Rectal smooth muscle tissue (tissue), 1 donor: ENCODE data around the gene FOXB1.

Experiments used
- H3K27ac ChIP-seq: one replicate; pipeline ENCODE4 v1.7.0; 2013; ENCODE audit warnings: low read depth, low read length, inconsistent platforms
- H3K27me3 ChIP-seq: one replicate; pipeline ENCODE4 v1.7.0; 2013; ENCODE audit warnings: low read length; ENCODE audit not compliant: control insufficient read depth, insufficient read depth
- H3K36me3 ChIP-seq: one replicate; pipeline ENCODE4 v1.7.0; 2013; ENCODE audit warnings: low read length; ENCODE audit not compliant: control insufficient read depth, insufficient read depth
- H3K4me1 ChIP-seq: one replicate; pipeline ENCODE4 v1.7.0; 2013; ENCODE audit warnings: low read length; ENCODE audit not compliant: control insufficient read depth, insufficient read depth
- H3K4me3 ChIP-seq: one replicate; pipeline ENCODE4 v1.7.0; 2013; ENCODE audit warnings: low read length
- H3K9ac ChIP-seq: one replicate; pipeline ENCODE4 v1.7.0; 2013; ENCODE audit warnings: low read length

FOXB1 gene

GRCh38 chr15:59993950-59994401, 10.1 kb upstream of the FOXB1 start:
- Histone ChIP-seq H3K9ac (no peak overlapping the region), H3K4me3 (no peak overlapping the region), H3K4me1 (no peaks in the 10 kb centered on the region), H3K36me3 (no peaks in the 10 kb centered on the region), H3K27me3 (peaks cover 39% of the 10 kb centered on the region), H3K27ac (no peak overlapping the region)

GRCh38 chr15:59994526-59994887, 9.6 kb upstream of the FOXB1 start:
- Histone ChIP-seq H3K27ac (no peak overlapping the region), H3K36me3 (no peaks in the 10 kb centered on the region), H3K4me1 (no peaks in the 10 kb centered on the region), H3K27me3 (peaks cover 44% of the 10 kb centered on the region), H3K4me3 (no peak overlapping the region), H3K9ac (no peak overlapping the region)

GRCh38 chr15:59994888-59995557, 9.1 kb upstream of the FOXB1 start:
- Histone ChIP-seq H3K9ac (no peak overlapping the region), H3K36me3 (no peaks in the 10 kb centered on the region), H3K4me3 (no peak overlapping the region), H3K27ac (no peak overlapping the region), H3K4me1 (no peaks in the 10 kb centered on the region), H3K27me3 (peaks cover 49% of the 10 kb centered on the region)

- Histone ChIP-seq H3K4me3 (no peak overlapping the region), H3K27me3 (peaks cover 54% of the 10 kb centered on the region), H3K4me1 (no peaks in the 10 kb centered on the region), H3K36me3 (no peaks in the 10 kb centered on the region), H3K9ac (no peak overlapping the region), H3K27ac (no peak overlapping the region)
These were observed 8.4 kb upstream of the FOXB1 start for GRCh38 chr15:59995568-59996297.

GRCh38 chr15:59996298-59997041, 7.6 kb upstream of the FOXB1 start:
- Histone ChIP-seq H3K27me3 (peaks cover 61% of the 10 kb centered on the region), H3K4me1 (no peaks in the 10 kb centered on the region), H3K36me3 (no peaks in the 10 kb centered on the region), H3K9ac (no peak overlapping the region), H3K4me3 (no peak overlapping the region), H3K27ac (no peak overlapping the region)

GRCh38 chr15:59997070-59997701, 6.9 kb upstream of the FOXB1 start:
- Histone ChIP-seq H3K36me3 (no peaks in the 10 kb centered on the region), H3K9ac (no peak overlapping the region), H3K27me3 (peaks cover 67% of the 10 kb centered on the region), H3K27ac (no peak overlapping the region), H3K4me3 (no peak overlapping the region), H3K4me1 (no peaks in the 10 kb centered on the region)

- Histone ChIP-seq H3K9ac (no peak overlapping the region), H3K36me3 (no peaks in the 10 kb centered on the region), H3K4me3 (no peak overlapping the region), H3K27me3 (peaks cover 68% of the 10 kb centered on the region), H3K27ac (no peak overlapping the region), H3K4me1 (no peaks in the 10 kb centered on the region)
These were observed 5.7 kb upstream of the FOXB1 start for GRCh38 chr15:59998305-59998949.

GRCh38 chr15:59998950-59999611, 5.0 kb upstream of the FOXB1 start:
- H3K27ac ChIP-seq, result no peak overlapping the region
- H3K4me3 ChIP-seq, result no peak overlapping the region
- H3K4me1 ChIP-seq, result no peaks in the 10 kb centered on the region
- H3K36me3 ChIP-seq, result no peaks in the 10 kb centered on the region
- peaks cover 67% of the 10 kb centered on the region for H3K27me3 ChIP-seq
- H3K9ac ChIP-seq, result no peak overlapping the region

GRCh38 chr15:59999612-60000112, 4.4 kb upstream of the FOXB1 start:
- no peak overlapping the region for H3K9ac ChIP-seq
- no peak overlapping the region for H3K27ac ChIP-seq
- H3K27me3 ChIP-seq, result peaks cover 71% of the 10 kb centered on the region
- no peaks in the 10 kb centered on the region for H3K4me1 ChIP-seq
- no peak overlapping the region for H3K4me3 ChIP-seq
- H3K36me3 ChIP-seq, result no peaks in the 10 kb centered on the region

- Histone ChIP-seq H3K4me3 (no peak overlapping the region), H3K36me3 (no peaks in the 10 kb centered on the region), H3K27ac (no peak overlapping the region), H3K4me1 (no peaks in the 10 kb centered on the region), H3K27me3 (peaks cover 71% of the 10 kb centered on the region), H3K9ac (no peak overlapping the region)
These were observed 3.8 kb upstream of the FOXB1 start for GRCh38 chr15:60000113-60000823.
